Neural cell (in vitro differentiated cells): ENCODE measurements around the gene NUP210.

Source experiments
- CTCF ChIP-seq: fragments of 450-650 bp; IDR thresholded peaks from 2 replicates; pipeline ENCODE4 v1.5.1; 2014; ENCODE audit warnings: antibody characterized with exemption, mild to moderate bottlenecking, moderate library complexity; ENCODE audit not compliant: poor library complexity, severe bottlenecking
- POLR2AphosphoS5 ChIP-seq: IDR thresholded peaks from 2 replicates; pipeline ENCODE4 v1.6.1; 2012
- SMC3 ChIP-seq: fragments of 450-650 bp; conservative IDR thresholded peaks from 2 replicates; pipeline ENCODE4 v1.6.1; 2014; ENCODE audit warnings: antibody characterized with exemption, mild to moderate bottlenecking, moderate library complexity; ENCODE audit not compliant: poor library complexity

- TF ChIP-seq SMC3 = no peak
- TF ChIP-seq CTCF = no peak
- no peak for TF ChIP-seq POLR2AphosphoS5
Observed at GRCh38 chr3:13404626-13405452, 15.3 kb downstream of the NUP210 start.
